GM21515 (cell line): ENCODE results near the gene ZNF318.
A peak's percentile ranks its signal among the peaks of the same experiment; 100 is the strongest.
"Not testable (repeated sequence)": the region's sequence is repeated elsewhere in the genome, so short reads cannot be mapped to it uniquely, and the experiment has no call there.

Source experiments
- ATAC-seq: cut with Tn5 transposase; IDR thresholded peaks from one replicate; pipeline ENCODE4 v1.9.1; 2021; ENCODE audit not compliant: unreplicated experiment

ZNF318 gene

GRCh38 chr6:43347021-43347420 lies 22.4 kb downstream of the ZNF318 start:
- ATAC-seq, result no peak

GRCh38 chr6:43346243-43346642 lies 23.2 kb downstream of the ZNF318 start:
- ATAC-seq, result not testable (repeated sequence)

- peak; percentile 65 for ATAC-seq
Measured at GRCh38 chr6:43339168-43339567, 30.3 kb downstream of the ZNF318 start.

- peak; percentile 52 for ATAC-seq
Measured at GRCh38 chr6:43338243-43338642, 31.2 kb downstream of the ZNF318 start.

GRCh38 chr6:43336382-43336781 lies 33.1 kb downstream of the ZNF318 start:
- no peak for ATAC-seq

- ATAC-seq, result no peak
Measured at GRCh38 chr6:43335469-43335868, 34.0 kb downstream of the ZNF318 start.

- ATAC-seq, result no peak
Measured at GRCh38 chr6:43334466-43335095, 34.9 kb downstream of the ZNF318 start.

GRCh38 chr6:43331891-43332290 lies 37.6 kb downstream of the ZNF318 start:
- ATAC-seq, result no peak

GRCh38 chr6:43331470-43331869 lies 38.0 kb downstream of the ZNF318 start:
- ATAC-seq, result no peak

- no peak for ATAC-seq
Measured at GRCh38 chr6:43328528-43328927, 40.9 kb downstream of the ZNF318 start.

- ATAC-seq, result no peak
Measured at GRCh38 chr6:43325876-43326275, 43.6 kb downstream of the ZNF318 start.

GRCh38 chr6:43318011-43318410 lies 51.4 kb downstream of the ZNF318 start:
- no peak for ATAC-seq

- ATAC-seq, result no peak
Measured at GRCh38 chr6:43313813-43314212, 55.6 kb downstream of the ZNF318 start.

GRCh38 chr6:43311666-43312065 lies 57.8 kb downstream of the ZNF318 start:
- no peak for ATAC-seq

- ATAC-seq, result no peak
Measured at GRCh38 chr6:43310624-43311023, 58.8 kb downstream of the ZNF318 start.

GRCh38 chr6:43310134-43310533 lies 59.3 kb downstream of the ZNF318 start:
- no peak for ATAC-seq

GRCh38 chr6:43308990-43309477 lies 60.4 kb downstream of the ZNF318 start:
- ATAC-seq, result no peak

- ATAC-seq, result peak; percentile 52
Measured at GRCh38 chr6:43308101-43308989, 61.1 kb downstream of the ZNF318 start, which contains the start of gene CRIP3. CRIP3 (minus strand) TSS chr6:43308826; CDS start chr6:43308792, 34 bp downstream.

GRCh38 chr6:43307451-43308100 lies 61.9 kb downstream of the ZNF318 start:
- ATAC-seq, result no peak

- no peak for ATAC-seq
Measured at GRCh38 chr6:43306086-43306485, 63.4 kb downstream of the ZNF318 start.

- ATAC-seq, result no peak
Measured at GRCh38 chr6:43304882-43305281, 64.6 kb downstream of the ZNF318 start.

GRCh38 chr6:43304361-43304760 lies 65.1 kb downstream of the ZNF318 start:
- no peak for ATAC-seq
